CD8-positive, alpha-beta memory T cell (primary cell): ENCODE data around the gene NELL2. TPM values are rescaled to one million over a fixed set of nuclear protein-coding genes. Genes with fewer than 3 reads are reported as not detected.
A peak's percentile ranks its signal among the peaks of the same experiment; 100 is the strongest.

ENCODE experiments used
- CTCF ChIA-PET: fragments of 350-600 bp; sonication (Branson Sonifier 250); formaldehyde crosslinking; loops from one replicate; lab custom pipeline; 2021; ENCODE audit warnings: antibody characterized with exemption; lab: Charles Lee
- POLR2A ChIA-PET: fragments of 350-600 bp; sonication (Branson Sonifier 250); formaldehyde crosslinking; loops from one replicate; lab custom pipeline; 2021; ENCODE audit warnings: antibody characterized with exemption; lab: Charles Lee
- DNase-seq, 5 donors: peaks; one replicate each; pipeline versions ENCODE4 v3.0.0 to v3.0.0-alpha.2; 2020 to 2022; ENCODE audit warnings: mixed read lengths in 1 of 5
- H3K27ac ChIP-seq: one replicate; pipeline ENCODE4 v1.7.0; 2013; ENCODE audit warnings: low read depth, mild to moderate bottlenecking, low read length, moderate library complexity
- H3K27me3 ChIP-seq: 2 replicates; pipeline ENCODE4 v1.7.0; 2013; ENCODE audit warnings: low read length, mild to moderate bottlenecking; ENCODE audit not compliant: insufficient read depth, poor library complexity, severe bottlenecking
- H3K36me3 ChIP-seq: 2 replicates; pipeline ENCODE4 v1.7.0; 2013; ENCODE audit warnings: mild to moderate bottlenecking, low read length, moderate library complexity; ENCODE audit not compliant: insufficient read depth
- H3K4me1 ChIP-seq: 2 replicates; pipeline ENCODE4 v1.7.0; 2013; ENCODE audit warnings: mild to moderate bottlenecking, low read length, moderate library complexity; ENCODE audit not compliant: insufficient read depth
- H3K4me3 ChIP-seq: 2 replicates; pipeline ENCODE4 v1.7.0; 2013; ENCODE audit warnings: mild to moderate bottlenecking, low read length
- H3K9me3 ChIP-seq: 2 replicates; pipeline ENCODE4 v1.7.0; 2013; ENCODE audit warnings: mild to moderate bottlenecking, low read length
- H3K27ac Mint-ChIP-seq, 8 donors: one replicate each; pipeline ENCODE4 v1.8.0; 2020 to 2021; ENCODE audit warnings: mixed read lengths in 8 of 8, mild to moderate bottlenecking in 6 of 8, inconsistent platforms in 3 of 8, moderate library complexity in 3 of 8
- H3K27me3 Mint-ChIP-seq, 2 donors: one replicate each; pipeline ENCODE4 v1.8.0; 2020 to 2021; ENCODE audit warnings: mixed read lengths in 2 of 2, mild to moderate bottlenecking in 1 of 2, moderate library complexity in 1 of 2
- H3K36me3 Mint-ChIP-seq, 3 donors: one replicate each; pipeline ENCODE4 v1.8.0; 2020 to 2021; ENCODE audit warnings: mixed read lengths in 3 of 3, inconsistent platforms in 1 of 3, mild to moderate bottlenecking in 1 of 3
- H3K4me1 Mint-ChIP-seq, 3 donors: one replicate each; pipeline ENCODE4 v1.8.0; 2020 to 2021; ENCODE audit warnings: mixed read lengths in 3 of 3, inconsistent platforms in 1 of 3, mild to moderate bottlenecking in 1 of 3
- H3K4me3 Mint-ChIP-seq, 7 donors: one replicate each; pipeline ENCODE4 v1.8.0; 2020 to 2021; ENCODE audit warnings: mixed read lengths in 7 of 7, mild to moderate bottlenecking in 6 of 7, moderate library complexity in 4 of 7, inconsistent platforms in 2 of 7
- H3K9me3 Mint-ChIP-seq, 5 donors: one replicate each; pipeline ENCODE4 v1.8.0; 2020 to 2022; ENCODE audit warnings: mixed read lengths in 5 of 5, mild to moderate bottlenecking in 3 of 5, moderate library complexity in 2 of 5, inconsistent platforms in 1 of 5
- polyA plus RNA-seq: library from polyadenylated mRNA; unstranded; fragments of 300-500 nt; fragmentation: Illumina TruSeq; gene quantifications from one replicate; pipeline ENCODE4 v1.2.3, GENCODE V29; 2021
- total RNA-seq, 2 experiments: library from RNA; stranded (reverse); gene quantifications; one replicate each; pipeline ENCODE4 v1.2.3, GENCODE V29; 2021

The NELL2 gene
- total and polyA plus RNA-seq, 3 experiments from 2014 or later = 60.2 to 203 (median 67.0) TPM

GRCh38 chr12:44532940-44533339 lies 343.2 kb downstream of the NELL2 start:
- H3K36me3 ChIP-seq = no peaks in the 10 kb centered on the region
- no peaks in the 10 kb centered on the region for H3K9me3 ChIP-seq
- no peak overlapping the region for H3K4me3 Mint-ChIP-seq
- no peak overlapping the region for H3K27ac Mint-ChIP-seq
- H3K27ac ChIP-seq = no peak overlapping the region
- H3K27me3 ChIP-seq = no peaks in the 10 kb centered on the region
- ChIA-PET CTCF (no interaction called here), POLR2A (no interaction called here)
- H3K36me3 Mint-ChIP-seq = peaks cover 0 to 27% (median 0%) of the 10 kb centered on the region in 3 donors
- H3K4me1 Mint-ChIP-seq = peaks cover 0 to 4% (median 0%) of the 10 kb centered on the region in 3 donors
- no peaks in the 10 kb centered on the region for H3K9me3 Mint-ChIP-seq
- no peak overlapping the region for H3K4me3 ChIP-seq
- no peaks in the 10 kb centered on the region for H3K27me3 Mint-ChIP-seq
- no peak for DNase-seq
- H3K4me1 ChIP-seq = no peaks in the 10 kb centered on the region

GRCh38 chr12:44531320-44531971 lies 344.7 kb downstream of the NELL2 start:
- no peaks in the 10 kb centered on the region for H3K36me3 ChIP-seq
- no peak overlapping the region for H3K27ac ChIP-seq
- H3K4me3 Mint-ChIP-seq = no peak overlapping the region
- no peaks in the 10 kb centered on the region for H3K9me3 ChIP-seq
- POLR2A ChIA-PET = no interaction called here
- no peaks in the 10 kb centered on the region for H3K27me3 ChIP-seq
- H3K4me3 ChIP-seq = no peak overlapping the region
- peaks cover 0 to 36% (median 5%) of the 10 kb centered on the region in 3 donors for H3K36me3 Mint-ChIP-seq
- H3K27me3 Mint-ChIP-seq = no peaks in the 10 kb centered on the region
- CTCF ChIA-PET = no interaction called here
- no peaks in the 10 kb centered on the region for H3K4me1 ChIP-seq
- DNase-seq = no peak
- no peaks in the 10 kb centered on the region for H3K4me1 Mint-ChIP-seq
- no peaks in the 10 kb centered on the region for H3K9me3 Mint-ChIP-seq
- no peak overlapping the region for H3K27ac Mint-ChIP-seq

- Mint-ChIP-seq H3K4me1 (no peaks in the 10 kb centered on the region), H3K36me3 (peaks cover 0 to 50% (median 11%) of the 10 kb centered on the region in 3 donors)
- no peak for DNase-seq
Measured at GRCh38 chr12:44526655-44527182, 349.4 kb downstream of the NELL2 start.

GRCh38 chr12:44525806-44526654 lies 350.1 kb downstream of the NELL2 start:
- no peaks in the 10 kb centered on the region for H3K9me3 ChIP-seq
- Mint-ChIP-seq H3K27ac (peak overlapping the region in 1 of 8 donors; percentile 3), H3K27me3 (no peaks in the 10 kb centered on the region), H3K36me3 (peaks cover 0 to 48% (median 12%) of the 10 kb centered on the region in 3 donors), H3K4me3 (no peak overlapping the region), H3K4me1 (no peaks in the 10 kb centered on the region), H3K9me3 (no peaks in the 10 kb centered on the region)
- ChIA-PET POLR2A (no interaction called here), CTCF (no interaction called here)
- no peak overlapping the region for H3K27ac ChIP-seq
- H3K4me3 ChIP-seq = no peak overlapping the region
- DNase-seq = no peak
- H3K36me3 ChIP-seq = peaks cover 4% of the 10 kb centered on the region
- H3K27me3 ChIP-seq = no peaks in the 10 kb centered on the region
- H3K4me1 ChIP-seq = no peaks in the 10 kb centered on the region

More at GRCh38 chr12:44526655-44527182, 349.4 kb downstream of the NELL2 start:
- no peaks in the 10 kb centered on the region for H3K27me3 ChIP-seq
- ChIA-PET POLR2A (no interaction called here), CTCF (no interaction called here)
- H3K4me3 ChIP-seq = no peak overlapping the region
- no peak overlapping the region for H3K27ac ChIP-seq
- no peaks in the 10 kb centered on the region for H3K4me1 ChIP-seq
- H3K27me3 Mint-ChIP-seq = no peaks in the 10 kb centered on the region
- no peak overlapping the region for H3K4me3 Mint-ChIP-seq
- peaks cover 2% of the 10 kb centered on the region for H3K36me3 ChIP-seq
- H3K27ac Mint-ChIP-seq = peak overlapping the region in 1 of 8 donors; percentile 3
- no peaks in the 10 kb centered on the region for H3K9me3 Mint-ChIP-seq
- H3K9me3 ChIP-seq = no peaks in the 10 kb centered on the region

GRCh38 chr12:44523828-44524227 lies 352.3 kb downstream of the NELL2 start:
- peaks cover 15% of the 10 kb centered on the region for H3K36me3 ChIP-seq
- no peaks in the 10 kb centered on the region for H3K4me1 ChIP-seq
- Mint-ChIP-seq H3K9me3 (peaks cover 0 to 2% (median 0%) of the 10 kb centered on the region in 5 donors), H3K36me3 (peaks cover 6 to 63% (median 20%) of the 10 kb centered on the region in 3 donors), H3K4me1 (no peaks in the 10 kb centered on the region), H3K27me3 (no peaks in the 10 kb centered on the region), H3K27ac (no peak overlapping the region), H3K4me3 (no peak overlapping the region)
- H3K4me3 ChIP-seq = no peak overlapping the region
- H3K27ac ChIP-seq = no peak overlapping the region
- H3K9me3 ChIP-seq = no peaks in the 10 kb centered on the region
- POLR2A ChIA-PET = no interaction called here
- CTCF ChIA-PET = no interaction called here
- DNase-seq = no peak
- H3K27me3 ChIP-seq = no peaks in the 10 kb centered on the region

GRCh38 chr12:44521702-44522101 lies 354.4 kb downstream of the NELL2 start:
- CTCF ChIA-PET = no interaction called here
- no peak overlapping the region for H3K27ac Mint-ChIP-seq
- H3K36me3 Mint-ChIP-seq = peaks cover 6 to 65% (median 21%) of the 10 kb centered on the region in 3 donors
- POLR2A ChIA-PET = no interaction called here
- Histone ChIP-seq H3K27ac (no peak overlapping the region), H3K4me1 (no peaks in the 10 kb centered on the region), H3K4me3 (no peak overlapping the region), H3K27me3 (no peaks in the 10 kb centered on the region), H3K36me3 (peaks cover 15% of the 10 kb centered on the region), H3K9me3 (no peaks in the 10 kb centered on the region)
- DNase-seq = no peak
- no peak overlapping the region for H3K4me3 Mint-ChIP-seq
- no peaks in the 10 kb centered on the region for H3K4me1 Mint-ChIP-seq
- no peaks in the 10 kb centered on the region for H3K27me3 Mint-ChIP-seq
- H3K9me3 Mint-ChIP-seq = peaks cover 0 to 2% (median 0%) of the 10 kb centered on the region in 5 donors

- no peaks in the 10 kb centered on the region for H3K4me1 ChIP-seq
- peak in 1 of 5 donors; percentile 36 for DNase-seq
- CTCF ChIA-PET = no interaction called here
- peak overlapping the region in 1 of 8 donors; percentile 27 for H3K27ac Mint-ChIP-seq
- H3K4me3 ChIP-seq = no peak overlapping the region
- no peaks in the 10 kb centered on the region for H3K9me3 ChIP-seq
- H3K36me3 ChIP-seq = peaks cover 15% of the 10 kb centered on the region
- H3K27me3 ChIP-seq = no peaks in the 10 kb centered on the region
- no peak overlapping the region for H3K4me3 Mint-ChIP-seq
- H3K27ac ChIP-seq = no peak overlapping the region
- POLR2A ChIA-PET = no interaction called here
- H3K27me3 Mint-ChIP-seq = no peaks in the 10 kb centered on the region
- peaks cover 0 to 2% (median 0%) of the 10 kb centered on the region in 5 donors for H3K9me3 Mint-ChIP-seq
- H3K4me1 Mint-ChIP-seq = no peaks in the 10 kb centered on the region
- H3K36me3 Mint-ChIP-seq = peaks cover 6 to 55% (median 18%) of the 10 kb centered on the region in 3 donors
Measured at GRCh38 chr12:44519931-44520330, 356.2 kb downstream of the NELL2 start.

GRCh38 chr12:44511289-44511688 lies 364.8 kb downstream of the NELL2 start:
- Mint-ChIP-seq H3K27me3 (no peaks in the 10 kb centered on the region), H3K36me3 (peaks cover 10 to 54% (median 10%) of the 10 kb centered on the region in 3 donors), H3K27ac (peak overlapping the region in 2 of 8 donors; percentile 16 to 30), H3K9me3 (no peaks in the 10 kb centered on the region), H3K4me3 (no peak overlapping the region), H3K4me1 (no peaks in the 10 kb centered on the region)
- no peak overlapping the region for H3K27ac ChIP-seq
- H3K27me3 ChIP-seq = no peaks in the 10 kb centered on the region
- ChIA-PET CTCF (no interaction called here), POLR2A (no interaction called here)
- peaks cover 10% of the 10 kb centered on the region for H3K36me3 ChIP-seq
- no peak overlapping the region for H3K4me3 ChIP-seq
- no peaks in the 10 kb centered on the region for H3K4me1 ChIP-seq
- DNase-seq = no peak
- no peaks in the 10 kb centered on the region for H3K9me3 ChIP-seq
